ENCODE results near the gene RETSAT. TPM values are rescaled to one million over a fixed set of nuclear protein-coding genes. Genes with fewer than 3 reads are reported as not detected.
"Not testable (repeated sequence)": the region's sequence is repeated elsewhere in the genome, so short reads cannot be mapped to it uniquely, and the experiment has no call there.

Gene RETSAT
- total and polyA plus RNA-seq, 11 donors, result 22.5 to 74.9 (median 40.2) TPM

DNA sequence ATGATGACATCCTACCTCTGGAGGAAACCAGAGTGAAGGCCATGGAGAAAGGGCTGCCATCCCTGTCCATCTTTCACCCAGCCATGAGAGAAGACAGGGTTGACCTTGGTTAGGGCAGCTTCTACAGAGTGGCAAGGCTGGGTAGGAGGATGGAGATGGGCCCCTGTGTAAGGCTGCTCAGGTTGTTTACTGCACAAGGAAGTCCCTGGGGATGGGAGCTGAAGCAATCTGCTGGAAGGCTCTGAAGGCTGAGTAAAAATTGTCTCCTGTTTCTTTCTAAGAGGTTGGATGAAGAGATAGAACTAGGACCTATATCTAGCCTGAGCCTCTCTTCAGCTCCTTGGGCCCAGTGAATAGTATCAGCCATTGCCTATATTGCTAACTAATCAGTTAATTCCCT is 14.6 kb upstream of the RETSAT start:
- Histone ChIP-seq H3K4me1 (no peaks in the 10 kb centered on the region), H3K9me3 (peaks cover 0 to 5% (median 0%) of the 10 kb centered on the region in 12 donors), H3K4me3 (no peak overlapping the region), H3K36me3 (peaks cover 0 to 76% (median 37%) of the 10 kb centered on the region in 9 donors), H3K27ac (no peak overlapping the region), H3K27me3 (no peaks in the 10 kb centered on the region)
- intact Hi-C loops (cut with DNase I), result no loop called here
- ATAC-seq (no peak), DNase-seq (no peak)
- TF ChIP-seq POLR2A (IDR thresholded peaks at IDR 0.05), result no peak
- TF ChIP-seq CTCF (IDR thresholded peaks at IDR 0.05), result no peak

GRCh38 chr2:85367180-85367579 is 12.9 kb upstream of the RETSAT start:
- H3K27me3 ChIP-seq, result no peaks in the 10 kb centered on the region
- H3K4me1 ChIP-seq, result no peaks in the 10 kb centered on the region
- peaks cover 0 to 77% (median 46%) of the 10 kb centered on the region in 9 donors for H3K36me3 ChIP-seq
- intact Hi-C loops (cut with DNase I), result no loop called here
- TF ChIP-seq POLR2A (IDR thresholded peaks at IDR 0.05) (no peak), CTCF (IDR thresholded peaks at IDR 0.05) (no peak)
- DNase-seq (no peak), ATAC-seq (no peak)
- WGBS, 4 donors, result 77 to 87% (median 85%) methylated on average over 5 of the region's 5 CpGs
- no peaks in the 10 kb centered on the region for H3K9me3 ChIP-seq
- H3K4me3 ChIP-seq, result no peak overlapping the region
- H3K27ac ChIP-seq, result no peak overlapping the region

DNA sequence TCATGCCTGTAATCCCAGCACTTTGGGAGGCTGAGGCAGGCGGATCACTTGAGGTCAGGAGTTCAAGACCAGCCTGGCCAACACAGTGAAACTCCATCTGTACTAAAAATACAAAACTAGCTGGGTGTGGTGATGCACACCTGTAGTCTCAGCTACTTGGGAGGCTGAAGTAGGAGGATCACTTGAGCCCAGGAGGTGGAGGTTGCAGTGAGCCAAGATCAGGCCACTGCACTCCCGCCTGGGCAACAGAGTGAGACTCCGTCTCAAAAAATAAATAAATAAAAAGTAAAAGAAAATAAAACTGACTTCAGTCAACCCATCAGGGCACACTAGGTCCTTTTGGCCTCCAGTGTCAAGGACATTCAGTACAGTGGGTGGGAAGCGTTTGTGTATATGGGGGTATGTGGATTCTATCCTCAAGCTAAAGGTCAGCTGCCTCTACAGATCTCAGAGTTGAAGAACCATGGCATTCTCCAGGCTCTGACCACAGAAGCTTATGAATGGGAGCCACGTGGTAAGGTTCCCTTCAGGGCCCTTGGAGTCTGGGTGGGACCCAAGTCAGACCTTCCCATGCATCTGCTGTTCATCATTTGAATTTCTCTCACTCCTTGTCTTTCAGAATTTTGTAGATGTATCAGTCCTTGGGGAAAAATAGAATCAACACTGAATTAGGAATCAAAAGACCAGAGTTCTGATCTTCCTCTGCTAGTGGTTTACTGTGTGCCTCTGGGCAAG is 8.5 kb upstream of the RETSAT start:
- WGBS, 4 donors, result 77 to 99% (median 93%) methylated on average over 5 of the region's 5 CpGs
- intact Hi-C loops (cut with DNase I); DNase-seq; H3K27me3 ChIP-seq; H3K4me1 ChIP-seq; H3K27ac ChIP-seq; H3K4me3 ChIP-seq; H3K9me3 ChIP-seq; ATAC-seq: not testable (repeated sequence)
- peaks cover 0 to 81% (median 75%) of the 10 kb centered on the region in 9 donors for H3K36me3 ChIP-seq

- Histone ChIP-seq H3K27ac (no peak overlapping the region), H3K4me3 (no peak overlapping the region), H3K36me3 (peaks cover 0 to 68% (median 50%) of the 10 kb centered on the region in 9 donors), H3K9me3 (no peaks in the 10 kb centered on the region), H3K27me3 (no peaks in the 10 kb centered on the region), H3K4me1 (peaks cover 0 to 33% (median 21%) of the 10 kb centered on the region in 12 donors)
- intact Hi-C loops (cut with DNase I), result no loop called here
- ATAC-seq (no peak), DNase-seq (no peak)
- no peak for TF ChIP-seq CTCF (IDR thresholded peaks at IDR 0.05)
- no peak for TF ChIP-seq POLR2A (IDR thresholded peaks at IDR 0.05)
- 89 to 99% (median 94%) methylated on average over 3 of the region's 3 CpGs for WGBS, 4 donors
Measured at GRCh38 chr2:85357736-85358135, 3.4 kb upstream of the RETSAT start.

DNA sequence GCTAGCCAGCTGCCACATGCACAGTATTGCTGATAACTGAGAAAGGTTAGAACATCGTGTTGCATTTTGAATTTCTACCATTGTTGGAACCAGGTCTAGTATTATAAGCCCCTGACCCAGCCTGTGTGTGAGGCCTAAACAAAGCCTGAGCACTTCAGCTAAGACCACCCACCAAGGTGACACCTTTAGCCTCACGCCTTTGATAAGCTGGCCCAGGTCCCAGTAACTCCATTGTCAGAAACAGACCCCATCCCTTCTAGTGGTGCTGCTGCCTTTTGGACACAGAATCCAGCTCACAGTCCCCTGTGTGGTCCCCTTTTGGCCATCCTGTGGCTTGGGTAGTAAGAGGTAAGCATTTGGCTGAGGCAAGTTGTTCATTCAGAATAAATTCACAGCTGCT is 1.9 kb upstream of the RETSAT start:
- Histone ChIP-seq H3K4me1 (peaks cover 0 to 37% (median 21%) of the 10 kb centered on the region in 12 donors), H3K4me3 (no peak overlapping the region), H3K36me3 (peaks cover 0 to 60% (median 45%) of the 10 kb centered on the region in 9 donors), H3K27ac (no peak overlapping the region), H3K27me3 (no peaks in the 10 kb centered on the region), H3K9me3 (no peaks in the 10 kb centered on the region)
- TF ChIP-seq CTCF (IDR thresholded peaks at IDR 0.05), result no peak
- TF ChIP-seq POLR2A (IDR thresholded peaks at IDR 0.05), result no peak
- DNase-seq (no peak), ATAC-seq (no peak)
- 60 to 79% (median 64%) methylated on average over 1 to 2 of the region's 2 CpGs for WGBS, 4 donors
- intact Hi-C loops (cut with DNase I), result no loop called here

Measured in heart left ventricle (tissue), 16 donors.